ENCODE results near the gene FBXO46.
A peak's percentile ranks its signal among the peaks of the same experiment; 100 is the strongest.
"Not testable (repeated sequence)": the region's sequence is repeated elsewhere in the genome, so short reads cannot be mapped to it uniquely, and the experiment has no call there.

The FBXO46 gene

GRCh38 chr19:45687599-45687998, 43.1 kb downstream of the FBXO46 start:
- no peak for ATAC-seq
- TF ChIP-seq ESRRG (CRISPR knock-in tag; IDR thresholded peaks at IDR 0.05) (no peak), ZFP30 (CRISPR knock-in tag; IDR thresholded peaks at IDR 0.05) (no peak), TOX (CRISPR knock-in tag; IDR thresholded peaks at IDR 0.05; ENCODE audit: borderline replicate concordance) (no peak), ZC3H10 (CRISPR knock-in tag; IDR thresholded peaks at IDR 0.05) (no peak), PPARA (CRISPR knock-in tag; IDR thresholded peaks at IDR 0.05; ENCODE audit: borderline replicate concordance) (no peak), ZNF565 (CRISPR knock-in tag; conservative IDR thresholded peaks at IDR 0.05; ENCODE audit: low read depth) (no peak), CREB5 (CRISPR knock-in tag; IDR thresholded peaks at IDR 0.05; ENCODE audit: low read depth) (no peak), ZNF8 (CRISPR knock-in tag; IDR thresholded peaks at IDR 0.05) (no peak), RARB (CRISPR knock-in tag; IDR thresholded peaks at IDR 0.05) (no peak), ARNTL (CRISPR knock-in tag; IDR thresholded peaks at IDR 0.05; ENCODE audit: borderline replicate concordance, low read depth) (no peak), TCF4 (CRISPR knock-in tag; IDR thresholded peaks at IDR 0.05; ENCODE audit: borderline replicate concordance) (no peak), CSDC2 (CRISPR knock-in tag; IDR thresholded peaks at IDR 0.05) (no peak), BACH2 (CRISPR knock-in tag; IDR thresholded peaks at IDR 0.05; ENCODE audit: borderline replicate concordance) (no peak), OSR1 (CRISPR knock-in tag; IDR thresholded peaks at IDR 0.05) (no peak), POU6F1 (CRISPR knock-in tag; IDR thresholded peaks at IDR 0.05; ENCODE audit: borderline replicate concordance, low read depth) (no peak), ZNF70 (CRISPR knock-in tag; IDR thresholded peaks at IDR 0.05) (no peak), ZFP3 (CRISPR knock-in tag; IDR thresholded peaks at IDR 0.05) (no peak)

GRCh38 chr19:45685045-45685444, 45.7 kb downstream of the FBXO46 start:
- not testable (repeated sequence) for ATAC-seq

- no peak for TF ChIP-seq BACH2 (CRISPR knock-in tag; IDR thresholded peaks at IDR 0.05; ENCODE audit: borderline replicate concordance)
- no peak for ATAC-seq
These were observed 47.8 kb downstream of the FBXO46 start for GRCh38 chr19:45682908-45683307.

GRCh38 chr19:45682117-45682516, 48.6 kb downstream of the FBXO46 start:
- ATAC-seq: no peak
- TF ChIP-seq SNAI2 (CRISPR knock-in tag; IDR thresholded peaks at IDR 0.05): no peak

- peak; percentile 88 for ATAC-seq
- TF ChIP-seq CREB5 (CRISPR knock-in tag; IDR thresholded peaks at IDR 0.05; ENCODE audit: low read depth) (no peak), PATZ1 (CRISPR knock-in tag; IDR thresholded peaks at IDR 0.05; ENCODE audit: borderline replicate concordance) (peak; percentile 77; the same call in 1 of the 2 replicates), ZC3H10 (CRISPR knock-in tag; IDR thresholded peaks at IDR 0.05) (no peak), ZNF70 (CRISPR knock-in tag; IDR thresholded peaks at IDR 0.05) (no peak), POU6F1 (CRISPR knock-in tag; IDR thresholded peaks at IDR 0.05; ENCODE audit: borderline replicate concordance, low read depth) (no peak), ZNF565 (CRISPR knock-in tag; conservative IDR thresholded peaks at IDR 0.05; ENCODE audit: low read depth) (no peak), CSRNP3 (CRISPR knock-in tag; IDR thresholded peaks at IDR 0.05) (no peak), ZNF8 (CRISPR knock-in tag; IDR thresholded peaks at IDR 0.05) (no peak)
These were observed 49.2 kb downstream of the FBXO46 start for GRCh38 chr19:45681391-45682015.

Measured in SK-N-SH treated with all-trans-retinoic acid at 6 μM for 48 hours (cell line).